T1000 (cell line): ENCODE results near the gene MEG3.

Experiments
- DNase-seq: peaks from one replicate; lab custom pipeline; 2025; ENCODE audit warnings: mixed read lengths; lab: John Stamatoyannopoulos, UW

MEG3 gene

GRCh38 chr14:100896369-100897060 lies 70.6 kb downstream of the MEG3 start:
- DNase-seq, result no peak

GRCh38 chr14:100898465-100898864 lies 72.5 kb downstream of the MEG3 start:
- DNase-seq, result no peak

GRCh38 chr14:100898935-100899883 lies 73.3 kb downstream of the MEG3 start:
- DNase-seq, result no peak

GRCh38 chr14:100899884-100900771 lies 74.2 kb downstream of the MEG3 start:
- DNase-seq, result no peak

- no peak for DNase-seq
Measured at GRCh38 chr14:100900837-100901390, 75.0 kb downstream of the MEG3 start.

- DNase-seq, result no peak
Measured at GRCh38 chr14:100901391-100902183, 75.7 kb downstream of the MEG3 start.

GRCh38 chr14:100902295-100903133 lies 76.6 kb downstream of the MEG3 start:
- DNase-seq, result no peak

- DNase-seq, result no peak
Measured at GRCh38 chr14:100903134-100903468, 77.2 kb downstream of the MEG3 start.

- DNase-seq, result no peak
Measured at GRCh38 chr14:100903672-100904185, 77.8 kb downstream of the MEG3 start, which contains the start of gene RTL1. TSS of gene RTL1 (minus strand) at chr14:100903722. CDS start at chr14:100884788, 18,934 bp downstream.

- DNase-seq, result no peak
Measured at GRCh38 chr14:100904307-100905087, 78.6 kb downstream of the MEG3 start.

- no peak for DNase-seq
Measured at GRCh38 chr14:100905166-100905565, 79.2 kb downstream of the MEG3 start.

GRCh38 chr14:100906420-100906819 lies 80.5 kb downstream of the MEG3 start:
- no peak for DNase-seq

- DNase-seq, result no peak
Measured at GRCh38 chr14:100907240-100907639, 81.3 kb downstream of the MEG3 start.

- DNase-seq, result no peak
Measured at GRCh38 chr14:100909439-100909838, 83.5 kb downstream of the MEG3 start.
